Erythroblast (primary cell): ENCODE data around the gene ZNF512B.

ENCODE experiments used
- DNase-seq, 2 experiments: peaks; one replicate each; lab custom pipeline; 2025; lab: John Stamatoyannopoulos, UW
- GATA1 ChIP-seq: IDR thresholded peaks from 2 replicates; pipeline ENCODE4 v1.6.1; 2011; ENCODE audit warnings: low read depth, mild to moderate bottlenecking, control low read depth, low read length, moderate library complexity
- POLR2A ChIP-seq: IDR thresholded peaks from 2 replicates; pipeline ENCODE4 v1.6.1; 2011; ENCODE audit warnings: mild to moderate bottlenecking, low read length

The ZNF512B gene

GRCh38 chr20:63953764-63954429 is 15.8 kb downstream of the ZNF512B start:
- no peak for TF ChIP-seq GATA1
- no peak for TF ChIP-seq POLR2A
- no peak for DNase-seq

DNA sequence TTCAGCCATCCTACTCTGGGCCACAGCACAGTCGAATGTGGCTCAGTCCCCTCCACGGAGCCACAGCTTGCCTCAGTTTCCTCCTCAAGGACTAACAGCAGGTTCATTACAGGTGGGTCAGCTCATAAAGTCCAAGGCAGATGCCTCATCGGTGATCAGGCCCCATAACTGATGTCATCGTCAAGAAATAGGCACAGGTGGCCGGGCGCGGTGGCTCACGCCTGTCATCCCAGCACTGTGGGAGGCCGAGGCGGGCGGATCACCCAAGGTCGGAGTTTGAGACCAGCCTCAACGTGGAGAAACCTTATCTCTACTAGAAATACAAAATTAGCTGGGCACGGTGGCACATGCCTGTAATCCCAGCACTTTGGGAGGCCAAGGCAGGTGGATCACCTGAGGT is 17.0 kb downstream of the ZNF512B start:
- no peak for DNase-seq
- TF ChIP-seq GATA1: no peak
- TF ChIP-seq POLR2A: no peak

DNA sequence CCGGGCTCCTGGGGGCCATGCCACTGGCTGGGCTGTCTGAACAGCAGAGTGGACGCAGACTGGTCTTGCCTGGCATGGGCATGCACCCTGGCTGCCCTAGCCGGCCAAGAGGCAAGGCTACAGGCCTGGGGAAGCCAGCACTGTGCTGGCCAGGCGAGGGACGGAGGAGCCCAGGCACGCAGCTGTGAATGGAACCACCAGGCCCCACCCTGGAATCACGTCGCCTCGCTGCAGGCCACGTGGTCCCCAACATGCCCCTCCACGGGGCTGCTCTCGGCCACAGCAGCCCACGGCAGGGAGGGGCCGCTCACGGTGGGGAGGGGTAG is 17.6 kb downstream of the ZNF512B start:
- TF ChIP-seq GATA1: no peak
- TF ChIP-seq POLR2A: no peak
- no peak for DNase-seq

- TF ChIP-seq GATA1 (no peak), POLR2A (no peak)
Measured at GRCh38 chr20:63951398-63952209, 18.1 kb downstream of the ZNF512B start.

DNA sequence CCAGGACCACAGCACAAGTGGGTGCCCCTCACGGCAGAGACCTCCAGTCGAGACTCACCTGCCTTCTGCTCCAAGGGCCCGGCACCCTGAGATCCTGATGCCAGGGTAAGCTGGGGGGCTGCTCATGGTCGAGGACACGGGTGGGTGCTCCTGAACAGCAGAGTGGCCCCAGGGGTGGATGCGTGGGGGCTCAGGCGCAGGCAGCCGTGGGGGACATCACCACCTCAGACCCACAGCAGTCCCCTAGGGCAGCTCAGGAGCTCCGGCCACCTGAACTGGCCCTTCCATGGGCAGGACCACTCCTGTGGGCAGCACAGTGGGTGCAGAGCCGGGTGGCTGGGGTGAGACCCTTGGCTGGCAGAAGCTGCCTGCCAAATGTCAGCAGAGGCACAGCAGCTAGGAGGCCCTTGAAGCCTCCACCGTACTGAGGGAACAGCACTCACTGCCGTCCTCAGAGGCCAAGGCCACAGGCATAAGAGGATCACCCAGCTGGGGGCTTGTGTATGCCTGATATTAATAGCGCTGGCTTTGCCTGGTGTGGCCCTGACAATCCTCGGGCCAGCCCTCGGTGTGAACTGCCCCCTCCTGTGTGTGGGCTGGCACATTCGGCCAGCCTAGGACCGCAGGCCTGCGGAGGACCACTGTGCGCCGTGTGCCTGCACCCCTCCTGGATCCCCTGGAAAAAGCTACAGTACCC is 18.9 kb downstream of the ZNF512B start:
- TF ChIP-seq GATA1 (no peak), POLR2A (no peak)
- DNase-seq: no peak

More at GRCh38 chr20:63951398-63952209, 18.1 kb downstream of the ZNF512B start:
- no peak for DNase-seq

DNA sequence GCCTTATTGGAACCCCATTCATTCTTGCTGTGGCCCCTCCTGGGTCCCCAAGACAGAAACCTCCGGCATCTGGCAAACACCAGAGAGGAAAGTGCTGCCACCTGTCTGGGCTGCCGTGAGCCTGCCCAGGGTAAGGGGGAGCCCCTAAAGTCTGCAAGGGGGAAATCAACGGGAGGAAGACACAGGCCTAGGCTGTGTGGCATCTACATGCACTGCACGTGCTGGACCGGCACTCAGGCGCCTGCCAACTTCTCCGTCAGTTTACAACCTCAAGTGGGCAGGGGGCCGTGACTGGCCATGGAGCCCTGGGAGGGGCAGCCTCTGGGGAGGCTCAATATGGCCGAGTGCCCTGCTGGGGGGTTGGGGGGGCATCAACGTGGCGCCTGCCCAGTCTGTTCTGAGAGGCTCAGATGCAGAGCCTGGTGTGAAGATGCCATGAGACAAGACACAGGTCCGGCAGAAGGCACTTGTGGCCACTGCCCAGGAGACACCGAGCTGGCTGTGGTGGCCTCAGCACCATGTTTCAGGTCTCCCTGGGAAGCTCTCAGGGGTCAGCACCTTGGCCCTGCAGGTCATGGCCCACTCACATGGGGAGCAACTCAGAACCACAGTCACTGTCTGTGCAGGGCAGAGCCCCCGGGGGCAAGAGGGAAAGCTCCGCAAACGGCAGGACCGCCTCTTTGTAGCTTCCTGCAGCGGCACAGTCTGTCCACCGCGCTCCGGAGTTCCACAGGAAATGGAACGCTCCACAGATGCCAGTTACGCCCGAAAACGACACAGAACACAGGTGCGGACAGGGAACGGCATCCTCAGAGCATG is 21.9 kb downstream of the ZNF512B start:
- TF ChIP-seq POLR2A (no peak), GATA1 (no peak)
- no peak for DNase-seq

DNA sequence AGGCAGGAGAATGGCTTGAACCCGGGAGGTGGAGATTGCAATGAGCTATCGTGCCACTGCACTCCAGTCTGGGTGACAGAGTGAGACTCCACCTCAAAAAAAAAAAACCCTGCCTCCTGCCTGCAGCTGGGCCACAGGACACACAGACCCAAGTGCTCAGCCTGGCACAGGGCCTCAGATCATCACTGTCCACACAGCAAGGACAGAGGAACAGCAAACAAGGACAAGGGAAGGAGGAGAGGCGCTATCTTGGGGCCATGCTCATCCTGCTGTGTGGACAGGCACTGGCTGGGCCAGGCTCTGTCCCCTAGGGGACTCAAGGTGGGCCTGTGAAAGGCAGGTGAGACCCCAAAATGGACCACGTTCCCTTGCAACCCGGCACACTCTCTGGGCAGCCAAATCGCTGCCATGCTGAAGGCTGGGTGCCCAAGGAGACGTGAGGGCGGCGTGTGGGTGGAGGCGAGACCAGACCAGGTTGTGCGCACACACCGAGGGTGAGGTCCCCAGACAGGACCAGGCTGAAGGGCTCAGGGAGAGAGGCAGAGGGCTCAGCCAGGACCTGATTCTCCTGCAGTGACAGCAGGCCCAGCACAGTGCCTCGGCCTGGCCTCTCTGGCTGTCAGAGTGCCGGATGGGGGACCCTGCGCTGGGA is 22.6 kb downstream of the ZNF512B start:
- no peak for DNase-seq
- TF ChIP-seq POLR2A (no peak), GATA1 (no peak)

GRCh38 chr20:63945921-63946920 is 23.5 kb downstream of the ZNF512B start:
- DNase-seq: no peak
- TF ChIP-seq GATA1: no peak
- no peak for TF ChIP-seq POLR2A

GRCh38 chr20:63945031-63945658 is 24.6 kb downstream of the ZNF512B start:
- no peak for TF ChIP-seq GATA1
- no peak for TF ChIP-seq POLR2A
- DNase-seq: no peak

GRCh38 chr20:63944078-63944941 is 25.4 kb downstream of the ZNF512B start:
- no peak for TF ChIP-seq POLR2A
- TF ChIP-seq GATA1: no peak
- no peak for DNase-seq

GRCh38 chr20:63943808-63944077 is 26.0 kb downstream of the ZNF512B start:
- no peak for TF ChIP-seq POLR2A
- no peak for TF ChIP-seq GATA1

More at GRCh38 chr20:63943808-63944077, 26.0 kb downstream of the ZNF512B start:
- no peak for DNase-seq
